Loucy (cell line): Measurements from ENCODE around the gene PRKCZ.
A peak's percentile ranks its signal among the peaks of the same experiment; 100 is the strongest.
"Not testable (repeated sequence)": the region's sequence is repeated elsewhere in the genome, so short reads cannot be mapped to it uniquely, and the experiment has no call there.

Experiments used
- H2AFZ ChIP-seq: fragments of 200-600 bp; sonication (generic); 2 replicates; pipeline ENCODE4 v1.6.0; 2016; ENCODE audit warnings: antibody characterized with exemption, mild to moderate bottlenecking, low read length, moderate library complexity
- H3F3A ChIP-seq: fragments of 200-600 bp; 2 replicates; pipeline ENCODE4 v1.6.0; 2016; ENCODE audit warnings: antibody characterized with exemption, low read depth, mild to moderate bottlenecking
- H3K27me3 ChIP-seq: fragments of 200-600 bp; sonication (generic); 2 replicates; pipeline ENCODE4 v1.6.1; 2014; ENCODE audit warnings: low read length, mild to moderate bottlenecking; ENCODE audit not compliant: insufficient read depth, poor library complexity, severe bottlenecking
- H3K36me3 ChIP-seq: fragments of 200-600 bp; sonication (generic); 2 replicates; pipeline ENCODE4 v1.6.1; 2016; ENCODE audit warnings: low read length; ENCODE audit not compliant: insufficient read depth
- H3K4me1 ChIP-seq: fragments of 200-600 bp; sonication (generic); 2 replicates; pipeline ENCODE4 v1.5.1; 2014; ENCODE audit warnings: low read length, mild to moderate bottlenecking; ENCODE audit not compliant: insufficient read depth, poor library complexity, severe bottlenecking
- H3K4me2 ChIP-seq: fragments of 200-600 bp; sonication (generic); 2 replicates; pipeline ENCODE4 v1.6.0; 2014; ENCODE audit warnings: antibody characterized with exemption, low read length, low read depth, mild to moderate bottlenecking; ENCODE audit not compliant: poor library complexity, severe bottlenecking
- H3K4me3 ChIP-seq: fragments of 200-600 bp; sonication (generic); 2 replicates; pipeline ENCODE4 v1.5.1; 2014; ENCODE audit warnings: low read length, mild to moderate bottlenecking, mixed read lengths; ENCODE audit not compliant: poor library complexity, severe bottlenecking
- H3K79me2 ChIP-seq: fragments of 200-600 bp; sonication (generic); 2 replicates; pipeline ENCODE4 v1.6.1; 2014; ENCODE audit warnings: low read length; ENCODE audit not compliant: insufficient read depth
- H3K9ac ChIP-seq: fragments of 200-600 bp; sonication (generic); 2 replicates; pipeline ENCODE4 v1.6.0; 2014; ENCODE audit warnings: mild to moderate bottlenecking, low read depth, low read length, moderate library complexity; ENCODE audit not compliant: poor library complexity, severe bottlenecking
- H3K9me2 ChIP-seq: fragments of 200-600 bp; sonication (generic); replicated peaks from 2 replicates; pipeline ENCODE4 v1.6.1; 2016; ENCODE audit warnings: low read depth, low read length, mixed read lengths
- H3K9me3 ChIP-seq: fragments of 200-600 bp; sonication (generic); 2 replicates; pipeline ENCODE4 v1.6.1; 2014; ENCODE audit warnings: mild to moderate bottlenecking, antibody characterized with exemption, low read length, low read depth; ENCODE audit not compliant: insufficient read depth
- H4K20me1 ChIP-seq: fragments of 200-600 bp; sonication (generic); 2 replicates; pipeline ENCODE4 v1.6.0; 2014; ENCODE audit warnings: antibody characterized with exemption, low read length, mild to moderate bottlenecking; ENCODE audit not compliant: insufficient read depth, poor library complexity, severe bottlenecking
- CTCF ChIP-seq: fragments of 200-600 bp; sonication (generic); conservative IDR thresholded peaks from 2 replicates; pipeline ENCODE4 v1.5.1; 2014; ENCODE audit warnings: mild to moderate bottlenecking, antibody characterized with exemption, low read length
- EZH2phosphoT487 ChIP-seq: fragments of 200-600 bp; IDR thresholded peaks from 2 replicates; pipeline ENCODE4 v1.6.1; 2018; ENCODE audit warnings: antibody characterized with exemption, mild to moderate bottlenecking, moderate library complexity, borderline replicate concordance

The PRKCZ gene

DNA sequence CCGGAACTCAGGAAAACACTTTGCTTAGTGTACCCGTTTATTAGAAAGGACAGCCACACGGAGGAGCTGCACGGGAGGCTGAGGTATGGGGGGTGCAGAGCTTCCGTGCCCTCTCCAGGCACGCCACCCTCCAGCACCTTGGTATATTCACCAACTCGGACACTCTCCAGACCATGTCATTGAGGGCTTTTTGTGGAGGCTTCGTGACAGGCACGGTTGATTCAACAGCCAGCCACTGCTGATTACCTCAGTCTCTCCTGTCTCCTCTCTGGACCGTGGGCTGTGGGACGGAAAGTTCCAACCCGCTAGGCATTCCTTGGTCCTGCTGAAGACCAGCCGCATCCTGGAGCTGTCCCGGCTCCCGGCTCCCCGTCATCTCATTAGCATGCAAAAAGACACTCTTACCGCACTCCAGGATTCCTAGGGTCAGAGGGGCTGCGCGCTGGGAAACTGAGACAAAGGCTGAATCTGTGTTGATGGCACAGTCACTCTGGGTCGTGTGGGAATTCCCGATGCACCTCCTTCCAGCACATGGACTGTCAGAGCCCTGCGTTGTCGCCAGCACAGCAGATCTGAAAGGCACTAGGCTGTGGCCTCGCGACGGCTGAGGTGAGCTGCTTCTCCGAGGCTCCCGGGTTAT lies 65.6 kb downstream of the PRKCZ start:
- no peaks in the 10 kb centered on the region for H3F3A ChIP-seq
- no peaks in the 10 kb centered on the region for H3K4me1 ChIP-seq
- H3K36me3 ChIP-seq = no peaks in the 10 kb centered on the region
- no peaks in the 10 kb centered on the region for H3K79me2 ChIP-seq
- H3K9me2 ChIP-seq = no peaks in the 10 kb centered on the region
- H3K4me3 ChIP-seq = peak overlapping the region; percentile 53
- no peaks in the 10 kb centered on the region for H3K9me3 ChIP-seq
- TF ChIP-seq EZH2phosphoT487 = no peak
- TF ChIP-seq CTCF = no peak
- H4K20me1 ChIP-seq = no peaks in the 10 kb centered on the region
- peak overlapping the region; percentile 55 for H3K4me2 ChIP-seq
- no peak overlapping the region for H3K9ac ChIP-seq
- H3K27me3 ChIP-seq = no peaks in the 10 kb centered on the region
- H2AFZ ChIP-seq = peak overlapping the region; percentile 85; the same call in 1 of the 2 replicates

GRCh38 chr1:2119886-2120285 lies 69.7 kb downstream of the PRKCZ start:
- H3K4me3 ChIP-seq = no peak overlapping the region
- H3K27me3 ChIP-seq = no peaks in the 10 kb centered on the region
- H4K20me1 ChIP-seq = no peaks in the 10 kb centered on the region
- H3K9me3 ChIP-seq = no peaks in the 10 kb centered on the region
- TF ChIP-seq EZH2phosphoT487 (no peak), CTCF (no peak)
- H3K4me2 ChIP-seq = no peak overlapping the region
- no peaks in the 10 kb centered on the region for H3K79me2 ChIP-seq
- no peaks in the 10 kb centered on the region for H3K4me1 ChIP-seq
- no peak overlapping the region for H3K9ac ChIP-seq
- H3F3A ChIP-seq = no peaks in the 10 kb centered on the region
- H2AFZ ChIP-seq = no peak overlapping the region
- H3K9me2 ChIP-seq = no peaks in the 10 kb centered on the region
- H3K36me3 ChIP-seq = no peaks in the 10 kb centered on the region

- Histone ChIP-seq H3K79me2 (no peaks in the 10 kb centered on the region), H3K36me3 (no peaks in the 10 kb centered on the region), H3K4me2 (no peak overlapping the region), H3K9me3 (no peaks in the 10 kb centered on the region), H2AFZ (no peak overlapping the region), H3K9me2 (no peaks in the 10 kb centered on the region), H4K20me1 (no peaks in the 10 kb centered on the region), H3F3A (no peaks in the 10 kb centered on the region), H3K9ac (no peak overlapping the region), H3K27me3 (no peaks in the 10 kb centered on the region), H3K4me1 (no peaks in the 10 kb centered on the region), H3K4me3 (no peak overlapping the region)
- TF ChIP-seq CTCF (no peak), EZH2phosphoT487 (no peak)
These were observed 71.0 kb downstream of the PRKCZ start for GRCh38 chr1:2121101-2121691.

DNA sequence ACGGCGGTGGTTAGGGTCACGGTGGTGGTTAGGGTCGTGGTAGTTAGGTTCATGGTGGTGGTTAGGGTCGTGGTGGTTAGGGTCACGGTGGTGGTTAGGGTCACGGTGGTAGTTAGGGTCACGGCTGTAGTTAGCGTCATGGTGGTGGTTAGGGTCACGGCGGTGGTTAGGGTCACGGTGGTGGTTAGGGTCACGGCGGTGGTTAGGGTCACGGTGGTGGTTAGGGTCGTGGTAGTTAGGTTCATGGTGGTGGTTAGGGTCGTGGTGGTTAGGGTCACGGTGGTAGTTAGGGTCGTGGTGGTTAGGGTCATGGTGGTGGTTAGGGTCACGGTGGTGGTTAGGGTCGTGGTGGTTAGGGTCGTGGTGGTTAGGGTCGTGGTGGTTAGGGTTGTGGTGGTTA lies 71.6 kb downstream of the PRKCZ start:
- not testable (repeated sequence) for H4K20me1 ChIP-seq, H3K9me2 ChIP-seq, H2AFZ ChIP-seq, H3K4me3 ChIP-seq, H3K36me3 ChIP-seq, H3K79me2 ChIP-seq, H3K9ac ChIP-seq, H3F3A ChIP-seq, H3K4me1 ChIP-seq, H3K27me3 ChIP-seq, H3K4me2 ChIP-seq, H3K9me3 ChIP-seq
